ES-I3 (cell line): ENCODE results near the gene PIWIL4.
"Not testable (repeated sequence)": the region's sequence is repeated elsewhere in the genome, so short reads cannot be mapped to it uniquely, and the experiment has no call there.

Experiments
- H3K36me3 ChIP-seq: 2 replicates; pipeline ENCODE4 v1.6.1; 2013; ENCODE audit warnings: mild to moderate bottlenecking, low read length, control low read depth, moderate library complexity; ENCODE audit not compliant: insufficient read depth
- H3K4me1 ChIP-seq: 2 replicates; pipeline ENCODE4 v1.6.1; 2013; ENCODE audit warnings: mild to moderate bottlenecking, control low read depth, low read length; ENCODE audit not compliant: insufficient read depth
- H3K9ac ChIP-seq: 2 replicates; pipeline ENCODE4 v1.6.1; 2013; ENCODE audit warnings: low read depth, mild to moderate bottlenecking, low read length, moderate library complexity
- H3K9me3 ChIP-seq: 2 replicates; pipeline ENCODE4 v1.6.1; 2013; ENCODE audit warnings: mild to moderate bottlenecking, low read length, moderate library complexity; ENCODE audit not compliant: control insufficient read depth, insufficient read depth

The PIWIL4 gene

DNA sequence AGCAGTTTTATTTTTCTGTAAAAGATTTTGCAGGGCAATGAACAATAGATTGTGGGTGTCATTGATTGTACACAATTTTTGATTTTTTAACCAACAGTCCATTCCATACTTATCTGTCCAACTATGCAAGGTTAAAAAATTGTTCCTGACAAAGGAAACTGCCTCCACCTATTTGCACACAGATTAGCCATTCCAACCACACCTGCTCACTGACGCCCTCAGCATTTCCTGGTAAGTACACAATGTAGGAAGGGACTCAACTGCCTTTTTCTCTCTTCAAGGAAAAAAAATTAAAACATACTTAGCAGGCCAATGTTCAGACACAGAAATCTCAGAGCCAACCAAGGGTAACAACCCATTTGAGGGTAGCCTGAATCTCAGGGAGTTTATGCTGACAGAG lies 27.7 kb upstream of the PIWIL4 start:
- H3K9ac ChIP-seq = no peak overlapping the region
- no peaks in the 10 kb centered on the region for H3K4me1 ChIP-seq
- H3K9me3 ChIP-seq = no peaks in the 10 kb centered on the region
- no peaks in the 10 kb centered on the region for H3K36me3 ChIP-seq

DNA sequence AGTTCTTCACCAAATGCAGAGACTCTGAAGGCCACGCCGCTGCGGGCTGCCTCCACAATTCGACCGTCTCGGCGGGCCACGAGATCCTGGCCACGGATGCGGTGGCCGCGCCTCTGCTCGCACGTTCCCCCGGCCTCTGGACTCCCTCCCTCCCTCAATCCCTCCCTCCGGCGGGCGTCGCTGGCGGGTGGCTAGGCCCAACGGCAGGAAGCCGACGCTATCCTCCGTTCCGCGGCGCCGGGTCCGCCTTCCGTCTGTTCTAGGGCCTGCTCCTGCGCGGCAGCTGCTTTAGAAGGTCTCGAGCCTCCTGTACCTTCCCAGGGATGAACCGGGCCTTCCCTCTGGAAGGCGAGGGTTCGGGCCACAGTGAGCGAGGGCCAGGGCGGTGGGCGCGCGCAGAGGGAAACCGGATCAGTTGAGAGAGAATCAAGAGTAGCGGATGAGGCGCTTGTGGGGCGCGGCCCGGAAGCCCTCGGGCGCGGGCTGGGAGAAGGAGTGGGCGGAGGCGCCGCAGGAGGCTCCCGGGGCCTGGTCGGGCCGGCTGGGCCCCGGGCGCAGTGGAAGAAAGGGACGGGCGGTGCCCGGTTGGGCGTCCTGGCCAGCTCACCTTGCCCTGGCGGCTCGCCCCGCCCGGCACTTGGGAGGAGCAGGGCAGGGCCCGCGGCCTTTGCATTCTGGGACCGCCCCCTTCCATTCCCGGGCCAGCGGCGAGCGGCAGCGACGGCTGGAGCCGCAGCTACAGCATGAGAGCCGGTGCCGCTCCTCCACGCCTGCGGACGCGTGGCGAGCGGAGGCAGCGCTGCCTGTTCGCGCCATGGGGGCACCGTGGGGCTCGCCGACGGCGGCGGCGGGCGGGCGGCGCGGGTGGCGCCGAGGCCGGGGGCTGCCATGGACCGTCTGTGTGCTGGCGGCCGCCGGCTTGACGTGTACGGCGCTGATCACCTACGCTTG lies 23.2 kb upstream of the PIWIL4 start, which contains the start of gene FUT4:
TSS of gene FUT4 (plus strand) at position 227 of the 951 bp plus-strand sequence. CDS start at position 440, 213 bp downstream.
- Histone ChIP-seq H3K4me1 (no peaks in the 10 kb centered on the region), H3K36me3 (no peaks in the 10 kb centered on the region), H3K9me3 (no peaks in the 10 kb centered on the region), H3K9ac (peak within 1 kb of the TSS; percentile 77)

DNA sequence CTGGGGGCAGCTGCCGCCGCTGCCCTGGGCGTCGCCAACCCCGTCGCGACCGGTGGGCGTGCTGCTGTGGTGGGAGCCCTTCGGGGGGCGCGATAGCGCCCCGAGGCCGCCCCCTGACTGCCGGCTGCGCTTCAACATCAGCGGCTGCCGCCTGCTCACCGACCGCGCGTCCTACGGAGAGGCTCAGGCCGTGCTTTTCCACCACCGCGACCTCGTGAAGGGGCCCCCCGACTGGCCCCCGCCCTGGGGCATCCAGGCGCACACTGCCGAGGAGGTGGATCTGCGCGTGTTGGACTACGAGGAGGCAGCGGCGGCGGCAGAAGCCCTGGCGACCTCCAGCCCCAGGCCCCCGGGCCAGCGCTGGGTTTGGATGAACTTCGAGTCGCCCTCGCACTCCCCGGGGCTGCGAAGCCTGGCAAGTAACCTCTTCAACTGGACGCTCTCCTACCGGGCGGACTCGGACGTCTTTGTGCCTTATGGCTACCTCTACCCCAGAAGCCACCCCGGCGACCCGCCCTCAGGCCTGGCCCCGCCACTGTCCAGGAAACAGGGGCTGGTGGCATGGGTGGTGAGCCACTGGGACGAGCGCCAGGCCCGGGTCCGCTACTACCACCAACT lies 22.4 kb upstream of the PIWIL4 start:
- Histone ChIP-seq H3K4me1 (no peaks in the 10 kb centered on the region), H3K9me3 (no peaks in the 10 kb centered on the region), H3K36me3 (no peaks in the 10 kb centered on the region), H3K9ac (peak overlapping the region; percentile 77)

DNA sequence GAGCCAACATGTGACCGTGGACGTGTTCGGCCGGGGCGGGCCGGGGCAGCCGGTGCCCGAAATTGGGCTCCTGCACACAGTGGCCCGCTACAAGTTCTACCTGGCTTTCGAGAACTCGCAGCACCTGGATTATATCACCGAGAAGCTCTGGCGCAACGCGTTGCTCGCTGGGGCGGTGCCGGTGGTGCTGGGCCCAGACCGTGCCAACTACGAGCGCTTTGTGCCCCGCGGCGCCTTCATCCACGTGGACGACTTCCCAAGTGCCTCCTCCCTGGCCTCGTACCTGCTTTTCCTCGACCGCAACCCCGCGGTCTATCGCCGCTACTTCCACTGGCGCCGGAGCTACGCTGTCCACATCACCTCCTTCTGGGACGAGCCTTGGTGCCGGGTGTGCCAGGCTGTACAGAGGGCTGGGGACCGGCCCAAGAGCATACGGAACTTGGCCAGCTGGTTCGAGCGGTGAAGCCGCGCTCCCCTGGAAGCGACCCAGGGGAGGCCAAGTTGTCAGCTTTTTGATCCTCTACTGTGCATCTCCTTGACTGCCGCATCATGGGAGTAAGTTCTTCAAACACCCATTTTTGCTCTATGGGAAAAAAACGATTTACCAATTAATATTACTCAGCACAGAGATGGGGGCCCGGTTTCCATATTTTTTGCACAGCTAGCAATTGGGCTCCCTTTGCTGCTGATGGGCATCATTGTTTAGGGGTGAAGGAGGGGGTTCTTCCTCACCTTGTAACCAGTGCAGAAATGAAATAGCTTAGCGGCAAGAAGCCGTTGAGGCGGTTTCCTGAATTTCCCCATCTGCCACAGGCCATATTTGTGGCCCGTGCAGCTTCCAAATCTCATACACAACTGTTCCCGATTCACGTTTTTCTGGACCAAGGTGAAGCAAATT lies 21.7 kb upstream of the PIWIL4 start:
- Histone ChIP-seq H3K9me3 (no peaks in the 10 kb centered on the region), H3K9ac (peak overlapping the region; percentile 77), H3K36me3 (no peaks in the 10 kb centered on the region), H3K4me1 (no peaks in the 10 kb centered on the region)

DNA sequence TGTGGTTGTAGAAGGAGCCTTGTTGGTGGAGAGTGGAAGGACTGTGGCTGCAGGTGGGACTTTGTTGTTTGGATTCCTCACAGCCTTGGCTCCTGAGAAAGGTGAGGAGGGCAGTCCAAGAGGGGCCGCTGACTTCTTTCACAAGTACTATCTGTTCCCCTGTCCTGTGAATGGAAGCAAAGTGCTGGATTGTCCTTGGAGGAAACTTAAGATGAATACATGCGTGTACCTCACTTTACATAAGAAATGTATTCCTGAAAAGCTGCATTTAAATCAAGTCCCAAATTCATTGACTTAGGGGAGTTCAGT lies 21.1 kb upstream of the PIWIL4 start:
- Histone ChIP-seq H3K9me3 (no peaks in the 10 kb centered on the region), H3K4me1 (no peaks in the 10 kb centered on the region), H3K36me3 (no peaks in the 10 kb centered on the region), H3K9ac (peak overlapping the region; percentile 77)

DNA sequence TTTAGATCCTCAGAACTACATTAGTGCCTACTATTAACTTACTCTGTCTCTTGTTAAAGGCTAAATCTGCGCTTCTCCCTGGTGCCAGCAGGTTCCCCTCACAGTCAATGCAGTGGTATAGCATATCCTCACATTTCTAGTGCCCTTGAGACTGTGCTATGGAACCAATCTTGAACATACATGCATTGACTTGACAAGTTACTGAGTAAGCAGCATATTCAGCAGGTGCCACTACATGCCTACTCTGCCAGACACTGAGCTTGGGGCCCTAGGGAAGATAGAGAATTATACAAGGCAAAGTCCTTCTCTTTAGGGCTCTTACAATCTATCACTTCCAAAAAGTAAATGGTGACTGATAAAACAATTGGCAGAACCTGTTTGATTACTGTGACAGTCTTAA lies 20.3 kb upstream of the PIWIL4 start:
- Histone ChIP-seq H3K36me3 (no peaks in the 10 kb centered on the region), H3K4me1 (no peaks in the 10 kb centered on the region), H3K9me3 (no peaks in the 10 kb centered on the region), H3K9ac (peak overlapping the region; percentile 77; the same call in 1 of the 2 replicates)

DNA sequence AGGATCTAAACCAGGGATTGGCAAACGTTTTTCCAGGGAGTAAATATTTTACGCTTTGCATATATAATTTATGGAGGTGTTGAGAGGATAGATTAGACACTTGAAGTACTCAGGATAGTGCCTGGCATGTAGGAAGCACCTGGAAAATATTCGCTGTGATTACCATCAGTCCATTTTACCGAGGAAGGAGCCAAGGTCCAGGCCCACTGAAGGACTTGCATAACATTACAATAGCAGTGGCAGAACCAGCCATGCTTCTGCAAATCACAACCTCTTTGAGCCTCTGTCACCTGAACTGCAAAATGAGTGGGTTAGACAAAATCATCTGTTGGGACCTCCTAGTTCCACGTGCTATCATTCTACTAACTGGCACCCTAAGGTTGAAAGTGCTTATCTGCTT lies 18.0 kb upstream of the PIWIL4 start:
- Histone ChIP-seq H3K9me3 (no peaks in the 10 kb centered on the region), H3K36me3 (no peaks in the 10 kb centered on the region), H3K9ac (no peak overlapping the region), H3K4me1 (no peaks in the 10 kb centered on the region)

DNA sequence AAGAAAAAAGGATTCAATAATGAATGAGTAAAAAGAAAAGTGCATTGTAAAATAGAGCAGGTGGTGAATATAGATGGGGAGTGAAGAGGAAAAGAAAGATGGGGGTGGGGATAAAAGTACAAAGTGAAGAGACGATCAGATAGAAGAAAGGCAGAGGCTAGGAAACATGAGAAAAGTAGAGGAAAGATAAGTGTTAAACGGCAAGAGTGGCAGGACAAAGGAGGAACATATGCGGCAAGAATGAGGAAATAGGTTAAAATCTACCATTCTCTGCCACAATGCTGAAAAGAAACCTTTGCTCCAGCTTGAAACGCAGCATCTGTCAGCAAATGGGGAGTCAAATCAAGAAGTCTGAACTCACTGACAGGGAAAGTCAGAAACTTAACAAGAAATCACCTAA lies 16.7 kb upstream of the PIWIL4 start:
- H3K36me3 ChIP-seq = no peaks in the 10 kb centered on the region
- no peak overlapping the region for H3K9ac ChIP-seq
- H3K9me3 ChIP-seq = no peaks in the 10 kb centered on the region
- H3K4me1 ChIP-seq = no peaks in the 10 kb centered on the region

DNA sequence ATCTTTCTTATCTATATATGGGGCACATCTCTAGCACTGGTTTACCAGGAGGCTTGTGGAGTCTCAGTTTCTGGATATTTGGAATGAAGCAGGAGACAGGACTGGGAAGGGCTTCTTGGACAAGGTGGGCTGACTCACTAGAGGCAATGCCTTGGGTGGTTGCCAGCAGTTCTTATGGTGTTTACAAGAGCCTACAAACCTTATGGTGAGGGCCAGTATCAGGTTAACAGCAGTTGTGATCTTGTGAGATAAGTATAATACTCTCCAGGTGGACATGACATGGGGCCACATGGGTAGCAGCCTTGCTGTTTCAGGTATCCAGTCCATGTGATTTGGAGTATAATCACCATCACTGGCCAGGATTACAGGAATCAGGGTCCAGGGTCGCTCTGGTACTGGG lies 13.2 kb upstream of the PIWIL4 start:
- no peaks in the 10 kb centered on the region for H3K9me3 ChIP-seq
- no peaks in the 10 kb centered on the region for H3K4me1 ChIP-seq
- H3K9ac ChIP-seq = no peak overlapping the region
- H3K36me3 ChIP-seq = no peaks in the 10 kb centered on the region

DNA sequence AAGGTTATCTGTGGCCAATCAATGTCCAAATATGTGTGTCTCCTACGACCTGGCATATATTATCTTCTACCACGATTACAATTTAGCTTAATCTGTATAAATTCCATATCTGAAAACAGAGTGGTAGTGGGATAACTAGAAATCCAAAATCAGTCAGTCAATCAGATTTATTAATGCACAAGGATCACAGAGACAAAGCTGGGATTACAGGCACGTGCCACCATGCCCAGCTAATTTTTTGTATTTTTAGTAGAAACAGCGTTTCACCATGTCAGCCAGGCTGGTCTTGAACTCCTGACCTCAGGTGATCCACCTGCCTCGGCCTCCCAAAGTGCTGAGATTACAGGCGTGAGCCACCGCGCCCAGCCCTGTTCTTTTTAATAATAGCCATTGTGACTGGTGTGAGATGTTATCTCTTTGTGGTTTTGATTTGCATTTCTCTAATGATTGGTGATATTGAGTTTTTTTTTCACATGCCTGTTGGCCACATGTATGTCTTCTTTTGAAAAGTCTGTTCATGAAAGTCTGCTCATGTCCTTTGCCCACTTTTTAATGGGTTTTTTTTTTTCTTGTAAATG lies 11.3 kb upstream of the PIWIL4 start:
- H3K9ac ChIP-seq, H3K9me3 ChIP-seq, H3K4me1 ChIP-seq, H3K36me3 ChIP-seq: not testable (repeated sequence)

DNA sequence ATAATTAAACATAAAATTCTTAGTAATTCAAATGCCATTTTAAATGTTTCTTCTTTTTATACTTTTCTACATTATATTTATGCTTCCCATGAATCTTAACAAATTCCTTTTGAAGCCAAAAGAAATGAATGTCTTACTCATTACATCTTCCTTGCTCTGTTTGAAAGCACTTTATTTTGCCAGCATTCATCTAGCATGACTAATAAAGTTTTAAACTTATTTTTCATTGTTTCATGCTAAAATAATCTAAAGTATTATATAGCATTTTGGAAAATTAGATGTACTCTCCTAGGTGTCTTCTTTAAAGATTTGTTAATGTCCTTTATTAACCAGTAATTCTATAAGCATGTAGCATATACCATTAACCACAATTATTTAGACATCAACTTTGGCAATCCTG lies 9.7 kb upstream of the PIWIL4 start:
- Histone ChIP-seq H3K4me1 (no peaks in the 10 kb centered on the region), H3K9me3 (no peaks in the 10 kb centered on the region), H3K36me3 (no peaks in the 10 kb centered on the region), H3K9ac (no peak overlapping the region)

DNA sequence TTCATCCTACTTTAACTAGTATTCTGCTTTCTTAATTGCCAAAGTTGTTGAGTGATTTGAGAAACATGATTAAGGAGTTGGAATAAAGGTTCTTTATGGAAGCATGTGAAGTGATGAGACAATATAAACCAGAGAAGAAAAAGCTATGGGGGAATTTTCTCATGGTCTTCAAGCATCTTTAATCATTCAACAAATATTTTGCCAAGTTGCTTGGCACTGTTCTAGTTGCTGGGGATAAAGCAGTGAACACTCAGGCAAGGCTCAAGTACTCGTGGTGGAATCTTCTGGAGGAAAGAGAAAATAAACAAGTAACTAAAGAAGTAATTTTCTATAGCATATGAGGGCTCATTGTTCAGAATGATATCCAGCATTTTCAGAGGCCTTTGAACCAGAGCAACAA lies 9.2 kb upstream of the PIWIL4 start:
- Histone ChIP-seq H3K4me1 (peaks cover 3% of the 10 kb centered on the region), H3K9ac (no peak overlapping the region)

DNA sequence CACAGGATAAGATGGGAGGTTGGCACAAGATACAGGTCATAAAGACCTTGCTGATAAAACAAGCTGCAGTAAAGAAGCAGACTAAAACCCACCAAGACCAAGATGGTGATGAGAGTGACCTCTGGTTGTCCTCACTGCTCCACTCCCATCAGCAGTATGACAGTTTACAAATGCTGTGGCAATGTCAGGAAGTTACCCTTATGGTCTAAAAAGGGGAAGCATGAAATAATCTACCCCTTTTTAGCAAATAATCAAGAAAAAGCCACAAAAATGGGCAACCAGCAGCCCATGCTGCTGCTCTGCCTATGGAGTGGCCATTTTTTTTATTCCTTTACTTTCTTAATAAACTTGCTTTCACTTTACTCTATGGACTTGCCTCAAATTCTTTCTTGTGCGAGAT lies 8.7 kb upstream of the PIWIL4 start:
- no peaks in the 10 kb centered on the region for H3K36me3 ChIP-seq
- peaks cover 8% of the 10 kb centered on the region for H3K4me1 ChIP-seq
- no peaks in the 10 kb centered on the region for H3K9me3 ChIP-seq
- no peak overlapping the region for H3K9ac ChIP-seq

More for the DNA sequence above, 9.2 kb upstream of the PIWIL4 start:
- H3K36me3 ChIP-seq = no peaks in the 10 kb centered on the region
- no peaks in the 10 kb centered on the region for H3K9me3 ChIP-seq

DNA sequence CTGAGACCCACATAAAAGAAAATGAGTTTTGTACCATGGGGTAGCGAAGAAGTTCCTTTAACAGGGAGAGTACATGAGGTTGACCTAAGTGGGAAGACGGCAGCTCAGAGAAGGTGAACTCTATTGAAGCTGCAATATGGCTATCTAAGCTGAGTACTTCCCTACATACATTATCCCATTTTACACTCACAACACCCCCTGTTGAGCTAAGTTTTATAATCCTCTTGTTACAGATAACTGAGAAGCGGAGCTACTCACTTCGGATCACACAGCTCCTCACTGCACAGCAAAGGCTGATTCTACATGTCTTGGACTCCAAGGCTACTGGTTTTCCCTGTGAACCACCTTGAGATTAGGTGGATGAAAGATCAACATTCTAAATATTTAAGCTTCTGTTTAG lies 8.2 kb upstream of the PIWIL4 start:
- Histone ChIP-seq H3K9ac (no peak overlapping the region), H3K36me3 (no peaks in the 10 kb centered on the region), H3K9me3 (no peaks in the 10 kb centered on the region), H3K4me1 (peaks cover 12% of the 10 kb centered on the region)
